Fibroblast of skin of abdomen (primary cell): ENCODE results near the gene AP1G2.

Experiments
- DNase-seq: peaks from one replicate; pipeline ENCODE4 v3.0.0-alpha.2; 2013

Gene AP1G2

GRCh38 chr14:23570806-23571483 is 3.4 kb upstream of the AP1G2 start:
- DNase-seq: no peak

DNA sequence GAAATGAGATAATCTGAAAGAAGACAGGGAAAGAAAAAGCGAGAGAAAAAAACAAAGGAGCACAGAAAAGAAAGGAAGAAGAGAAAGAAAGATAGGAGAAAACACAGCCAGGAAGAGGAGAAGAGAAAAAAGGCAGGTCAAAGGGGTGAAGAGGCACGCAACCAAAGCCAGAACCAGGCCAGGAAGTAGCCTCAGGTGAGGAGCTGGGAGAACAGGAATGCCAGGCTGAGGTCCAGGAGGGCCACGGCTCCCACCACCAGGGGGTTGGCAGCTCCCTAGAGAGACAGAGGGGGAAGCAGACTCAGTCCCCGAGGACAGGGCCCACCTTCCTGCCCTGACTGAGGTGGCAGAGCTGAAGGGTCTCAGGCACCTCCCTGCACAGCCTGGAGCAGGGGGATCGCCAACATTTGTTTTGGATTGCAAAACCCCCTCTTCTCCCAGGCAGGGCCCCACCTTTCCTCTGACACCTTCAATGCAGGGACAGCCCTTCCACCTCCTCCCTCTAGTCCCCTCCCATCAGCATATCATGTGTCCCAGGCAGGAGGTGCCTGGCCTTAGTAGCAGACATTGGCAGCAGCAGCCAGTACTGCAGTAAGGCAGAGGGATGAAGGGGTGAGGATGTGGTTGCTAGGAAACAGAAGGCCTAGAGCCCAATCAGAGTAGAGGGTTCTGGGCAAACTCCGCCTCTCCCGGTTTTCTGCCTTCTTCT is 2.0 kb upstream of the AP1G2 start:
- DNase-seq: no peak

- DNase-seq: no peak
These were observed 1.2 kb upstream of the AP1G2 start for GRCh38 chr14:23568600-23569331.

GRCh38 chr14:23568021-23568599 is 519 bp upstream of the AP1G2 start:
- no peak for DNase-seq

- no peak for DNase-seq
These were observed 809 bp downstream of the AP1G2 start for GRCh38 chr14:23566778-23567185.

GRCh38 chr14:23566112-23566777 is 1.3 kb downstream of the AP1G2 start:
- DNase-seq: no peak

- no peak for DNase-seq
These were observed 2.0 kb downstream of the AP1G2 start for GRCh38 chr14:23565626-23566025.

DNA sequence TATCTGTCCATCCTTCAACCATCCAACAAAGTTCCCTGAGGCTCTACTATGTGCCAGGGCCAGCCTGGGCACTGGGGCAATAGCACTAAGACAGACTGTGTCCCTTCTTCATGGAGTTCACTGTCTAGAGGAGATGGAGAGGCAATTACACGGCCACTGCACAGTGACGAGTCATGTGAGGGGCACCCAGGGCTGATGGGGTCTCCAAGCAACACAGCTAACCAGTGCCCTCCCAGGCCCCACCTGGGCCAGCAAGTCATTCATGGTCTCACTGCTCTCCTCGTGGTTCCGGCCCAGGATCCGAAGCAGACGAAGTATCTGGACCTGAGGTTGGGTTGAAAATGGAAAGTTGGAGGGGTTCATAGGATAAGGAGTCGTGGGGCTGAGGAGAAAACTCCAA is 2.7 kb downstream of the AP1G2 start:
- DNase-seq: no peak

DNA sequence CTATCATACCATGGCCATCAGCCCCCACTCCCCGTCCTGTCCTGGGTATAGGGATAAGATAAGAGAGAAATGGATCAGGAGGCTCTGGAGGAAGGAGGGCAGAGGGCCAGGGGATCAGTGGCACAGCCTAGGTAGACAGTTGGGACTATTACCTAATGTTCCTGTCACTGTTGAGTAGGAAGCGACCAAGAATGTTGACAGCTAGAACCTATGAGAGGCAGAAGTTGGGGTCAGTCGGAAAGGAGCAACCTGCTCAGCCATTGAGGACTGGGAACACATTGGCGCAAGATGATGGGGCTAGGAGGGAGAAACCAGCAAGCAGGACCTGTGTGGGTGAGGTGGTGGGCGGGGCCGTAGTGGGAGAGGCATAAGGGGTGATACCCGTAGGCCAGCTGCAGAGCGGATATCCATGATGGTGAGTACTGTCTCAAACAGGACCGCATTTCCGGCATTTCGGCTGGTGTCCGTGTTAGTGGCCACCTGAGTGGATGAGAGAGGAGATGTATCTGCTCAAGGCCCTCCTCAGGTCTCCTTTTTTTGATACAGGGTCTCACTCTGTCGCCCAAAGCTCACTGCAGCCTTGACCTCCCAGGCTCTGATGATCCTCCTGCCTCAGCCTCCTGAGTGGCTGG is 3.3 kb downstream of the AP1G2 start:
- DNase-seq: no peak

- no peak for DNase-seq
These were observed 4.0 kb downstream of the AP1G2 start for GRCh38 chr14:23563473-23564180.

GRCh38 chr14:23562822-23563472 is 4.6 kb downstream of the AP1G2 start:
- peak; percentile 42 for DNase-seq

DNA sequence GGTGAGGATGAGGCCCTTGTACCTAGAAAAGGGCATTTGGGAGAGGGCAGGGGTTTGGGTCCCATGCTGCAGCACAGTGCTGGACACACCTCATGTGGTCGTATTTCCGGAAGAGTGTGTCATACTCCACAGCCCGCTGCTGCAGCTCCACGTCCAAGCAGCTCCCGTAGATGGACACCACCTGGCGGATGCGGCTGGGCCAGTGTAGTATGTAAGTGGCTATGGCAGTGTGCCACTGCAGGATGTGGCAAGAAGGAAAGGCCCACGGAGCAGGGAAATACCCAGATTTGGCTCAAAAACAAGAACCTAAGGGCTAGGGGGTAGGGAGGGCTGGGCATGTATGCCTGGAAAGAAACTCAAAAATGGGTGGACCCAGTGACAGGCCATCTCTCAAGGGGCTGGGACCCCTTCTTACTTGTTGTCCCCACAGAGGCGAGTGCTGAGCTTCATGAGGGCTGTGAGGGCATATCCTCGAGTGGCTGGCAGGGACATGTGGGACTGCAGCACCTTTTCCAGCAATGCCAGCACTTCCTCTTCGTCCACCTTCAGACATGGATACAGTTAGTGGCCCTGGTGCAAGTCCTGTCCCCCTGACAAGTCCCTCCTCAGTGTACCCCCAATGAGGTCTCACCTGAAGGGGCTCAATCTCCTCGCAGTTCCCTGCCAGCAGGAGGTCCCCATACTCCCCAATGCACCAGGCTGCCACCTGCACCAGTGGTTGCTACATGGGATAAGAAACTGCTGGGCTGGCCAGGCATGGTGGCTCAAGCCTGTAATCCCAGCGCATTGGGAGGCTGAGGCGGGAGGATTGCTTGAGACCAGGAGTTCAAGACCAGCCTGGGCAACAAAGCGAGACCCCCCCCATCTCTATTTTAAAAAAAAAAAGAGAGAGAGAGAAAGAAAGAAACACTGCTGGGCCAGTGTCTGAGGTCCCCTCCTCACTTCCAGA is 5.4 kb downstream of the AP1G2 start:
- DNase-seq: no peak

DNA sequence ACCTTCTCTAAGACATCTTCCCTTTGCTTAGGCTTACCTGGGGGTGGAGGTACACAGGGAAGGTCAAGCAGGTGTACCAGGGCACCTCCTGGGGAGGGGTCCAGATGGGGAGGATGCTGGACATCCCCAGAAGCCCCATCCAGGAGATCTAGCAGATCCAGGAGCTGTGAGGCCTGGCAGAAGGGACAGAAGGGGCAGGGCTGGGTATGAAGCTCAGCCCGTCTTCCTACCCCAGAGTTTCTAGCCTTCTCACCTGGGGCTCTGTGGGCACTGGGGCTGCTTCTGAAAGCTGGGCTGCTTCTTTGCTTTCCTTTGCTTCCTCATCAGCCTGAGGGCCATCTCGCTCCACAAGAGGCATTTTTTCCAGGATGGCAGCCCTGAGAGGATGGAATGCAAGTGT is 6.3 kb downstream of the AP1G2 start:
- no peak for DNase-seq

DNA sequence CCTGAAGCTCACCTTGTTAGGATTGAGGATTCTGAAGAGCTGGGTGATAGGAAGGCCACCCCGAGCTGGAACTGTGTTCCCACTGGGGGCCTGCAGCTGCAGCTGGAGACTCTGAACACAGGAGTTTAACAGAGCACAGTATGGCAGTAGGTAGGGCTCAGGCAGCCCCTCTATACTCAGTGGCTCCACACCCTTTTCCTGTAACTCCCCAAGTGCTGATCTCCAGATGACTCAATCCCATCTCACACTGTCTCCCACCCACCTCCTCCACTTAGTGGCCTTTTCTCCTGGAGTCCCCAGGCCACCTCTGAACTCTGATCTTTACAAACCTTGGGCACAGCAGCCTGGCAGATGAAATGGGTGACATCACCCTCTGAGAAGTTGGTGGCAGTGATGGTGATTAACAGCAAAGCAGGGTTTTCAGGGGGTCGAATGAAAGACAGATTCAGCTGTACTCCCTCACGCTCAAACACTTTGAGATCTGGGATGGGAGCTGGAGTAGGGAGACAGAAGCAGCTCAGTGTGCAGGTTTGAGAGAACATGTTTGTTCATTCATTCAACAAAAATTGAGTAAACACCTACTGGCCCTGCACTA is 7.6 kb downstream of the AP1G2 start:
- DNase-seq: no peak

- peak; percentile 51 for DNase-seq
These were observed 8.3 kb downstream of the AP1G2 start for GRCh38 chr14:23559010-23559925.

DNA sequence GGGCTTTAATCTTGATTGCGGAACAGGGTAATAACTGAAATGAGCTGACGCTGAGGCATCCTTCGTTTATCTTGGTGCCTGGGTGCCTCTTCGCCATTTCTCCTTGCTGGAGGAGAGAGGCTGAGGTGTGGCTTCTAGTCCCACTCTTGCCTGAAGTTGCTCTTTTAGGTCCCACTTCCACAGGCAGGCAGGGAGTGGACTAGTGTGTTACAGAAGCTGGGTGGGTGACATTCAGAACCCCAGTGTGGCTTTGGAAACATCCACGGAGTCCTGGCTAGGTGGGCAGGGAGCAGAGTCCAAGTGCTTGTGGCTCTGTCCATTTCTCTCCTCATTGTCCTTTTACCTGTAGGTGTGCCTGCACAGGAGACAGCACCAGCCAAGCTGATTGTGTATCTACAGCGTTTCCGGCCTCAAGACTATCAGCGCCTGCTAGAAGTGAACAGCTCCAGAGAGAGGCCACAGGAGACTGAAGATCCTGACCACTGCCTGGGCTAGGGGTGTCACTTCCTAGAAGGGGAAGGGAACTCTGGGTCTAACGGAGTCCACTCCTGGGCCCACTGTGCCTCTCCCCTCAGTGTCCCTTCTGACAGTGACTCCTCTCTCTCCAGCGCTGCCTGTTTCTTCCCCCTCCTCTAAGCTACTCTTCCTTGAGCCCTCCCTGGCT is 9.1 kb downstream of the AP1G2 start:
- DNase-seq: no peak

DNA sequence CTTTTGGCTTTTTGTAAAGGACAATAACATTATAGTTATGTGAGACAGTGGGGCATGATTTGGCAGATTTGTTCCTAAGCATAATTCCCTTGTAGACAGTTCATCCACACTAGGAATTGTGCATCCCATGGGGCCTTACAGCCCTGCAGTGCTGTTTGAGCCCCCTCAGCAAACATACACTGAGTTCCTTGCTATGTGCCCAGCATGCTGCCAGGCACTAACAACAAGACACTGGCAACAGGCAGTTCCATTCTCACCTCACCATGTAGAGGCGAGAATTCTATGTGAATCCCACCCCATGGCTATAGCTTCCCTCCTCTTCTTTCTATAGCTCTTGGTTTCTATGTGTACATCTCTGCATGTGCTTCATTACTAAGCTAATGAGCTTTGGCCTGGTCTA is 9.6 kb downstream of the AP1G2 start:
- no peak for DNase-seq

DNA sequence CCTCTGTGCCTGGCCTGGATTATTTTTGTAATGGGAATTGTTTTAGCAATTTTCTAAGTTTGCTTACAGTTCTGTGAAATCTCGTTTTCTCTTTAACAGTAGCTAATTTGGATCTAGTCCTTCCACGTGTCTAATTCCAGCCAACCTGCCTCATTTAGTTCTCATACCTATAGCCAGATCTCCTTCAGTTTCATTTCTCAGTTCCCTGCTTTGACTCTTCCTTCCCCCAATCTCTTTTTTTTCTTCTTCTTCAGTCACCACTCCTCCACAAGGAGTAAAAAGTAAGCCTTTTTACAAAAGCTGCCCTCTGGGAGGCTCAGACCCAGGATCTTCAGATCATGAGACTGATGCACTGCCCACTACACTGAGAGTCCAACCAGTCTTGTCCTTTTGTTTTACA is 10.1 kb downstream of the AP1G2 start:
- DNase-seq: no peak
